Measurements from ENCODE around the gene ADGRF1.

DNA sequence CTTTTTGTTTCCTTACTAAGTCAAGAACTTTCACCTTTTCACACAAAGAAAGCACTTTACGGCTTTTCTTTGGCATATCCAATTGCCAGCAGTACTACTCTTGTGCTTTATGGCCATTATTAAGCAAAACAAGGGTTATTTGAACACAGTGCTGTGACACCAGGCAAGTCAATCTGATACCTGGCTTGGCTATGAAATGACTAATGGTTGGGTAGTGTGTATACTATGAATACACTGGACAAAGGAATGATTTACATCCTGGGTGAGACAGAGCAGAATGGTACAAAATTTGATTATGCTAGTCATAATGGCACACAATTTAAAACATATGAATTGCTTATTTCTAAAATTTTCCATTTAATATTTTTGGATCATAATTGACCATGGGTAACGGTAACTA lies 22.1 kb upstream of the ADGRF1 start:
- TF ChIP-seq, protein P1, sequence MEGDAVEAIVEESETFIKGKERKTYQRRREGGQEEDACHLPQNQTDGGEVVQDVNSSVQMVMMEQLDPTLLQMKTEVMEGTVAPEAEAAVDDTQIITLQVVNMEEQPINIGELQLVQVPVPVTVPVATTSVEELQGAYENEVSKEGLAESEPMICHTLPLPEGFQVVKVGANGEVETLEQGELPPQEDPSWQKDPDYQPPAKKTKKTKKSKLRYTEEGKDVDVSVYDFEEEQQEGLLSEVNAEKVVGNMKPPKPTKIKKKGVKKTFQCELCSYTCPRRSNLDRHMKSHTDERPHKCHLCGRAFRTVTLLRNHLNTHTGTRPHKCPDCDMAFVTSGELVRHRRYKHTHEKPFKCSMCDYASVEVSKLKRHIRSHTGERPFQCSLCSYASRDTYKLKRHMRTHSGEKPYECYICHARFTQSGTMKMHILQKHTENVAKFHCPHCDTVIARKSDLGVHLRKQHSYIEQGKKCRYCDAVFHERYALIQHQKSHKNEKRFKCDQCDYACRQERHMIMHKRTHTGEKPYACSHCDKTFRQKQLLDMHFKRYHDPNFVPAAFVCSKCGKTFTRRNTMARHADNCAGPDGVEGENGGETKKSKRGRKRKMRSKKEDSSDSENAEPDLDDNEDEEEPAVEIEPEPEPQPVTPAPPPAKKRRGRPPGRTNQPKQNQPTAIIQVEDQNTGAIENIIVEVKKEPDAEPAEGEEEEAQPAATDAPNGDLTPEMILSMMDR (IDR thresholded peaks at IDR 0.05; ENCODE audit: low read depth, low read length): no peak
- no peak for TF ChIP-seq EZH2phosphoT487 (IDR thresholded peaks at IDR 0.05; ENCODE audit: low read depth)

Data from OCI-LY3 (cell line).